ENCODE measurements around the gene PROX1.

Gene PROX1

GRCh38 chr1:213976665-213977485, 10.9 kb upstream of the PROX1 start:
- no peak overlapping the region for H3K27ac ChIP-seq (ENCODE audit: low read depth, low read length, poor library complexity, severe bottlenecking)
- H3K36me3 ChIP-seq (ENCODE audit: insufficient read depth, low read length) = no peaks in the 10 kb centered on the region
- no peak overlapping the region for H3K4me2 ChIP-seq (ENCODE audit: low read length)
- no peaks in the 10 kb centered on the region for H3F3A ChIP-seq (ENCODE audit: insufficient read depth, low read length)
- no peaks in the 10 kb centered on the region for H4K20me1 ChIP-seq (ENCODE audit: insufficient read depth, low read length)
- H3K4me3 ChIP-seq (ENCODE audit: low read depth, low read length, poor library complexity, severe bottlenecking) = no peak overlapping the region
- no peaks in the 10 kb centered on the region for H3K27me3 ChIP-seq (ENCODE audit: insufficient read depth, low read length)
- H3K9me2 ChIP-seq (ENCODE audit: low read depth, low read length) = no peaks in the 10 kb centered on the region
- H3K4me1 ChIP-seq (ENCODE audit: insufficient read depth, low read length, severe bottlenecking) = no peaks in the 10 kb centered on the region
- TF ChIP-seq EZH2 (IDR thresholded peaks at IDR 0.05; ENCODE audit: borderline replicate concordance, low read length) (no peak), CTCF (IDR thresholded peaks at IDR 0.05; ENCODE audit: low read length) (no peak)
- H3K79me2 ChIP-seq (ENCODE audit: insufficient read depth, low read length) = no peaks in the 10 kb centered on the region
- no peak overlapping the region for H2AFZ ChIP-seq (ENCODE audit: low read length)
- no peaks in the 10 kb centered on the region for H3K9me3 ChIP-seq (ENCODE audit: low read length)
- H3K9ac ChIP-seq (ENCODE audit: low read length) = no peak overlapping the region

- Histone ChIP-seq H3K9me2 (ENCODE audit: low read depth, low read length) (no peaks in the 10 kb centered on the region), H4K20me1 (ENCODE audit: insufficient read depth, low read length) (no peaks in the 10 kb centered on the region), H3K79me2 (ENCODE audit: insufficient read depth, low read length) (no peaks in the 10 kb centered on the region), H3K9me3 (ENCODE audit: low read length) (no peaks in the 10 kb centered on the region), H3K4me2 (ENCODE audit: low read length) (no peak overlapping the region), H3K36me3 (ENCODE audit: insufficient read depth, low read length) (no peaks in the 10 kb centered on the region), H3K4me1 (ENCODE audit: insufficient read depth, low read length, severe bottlenecking) (no peaks in the 10 kb centered on the region), H3K27ac (ENCODE audit: low read depth, low read length, poor library complexity, severe bottlenecking) (no peak overlapping the region), H3K27me3 (ENCODE audit: insufficient read depth, low read length) (no peaks in the 10 kb centered on the region), H3F3A (ENCODE audit: insufficient read depth, low read length) (no peaks in the 10 kb centered on the region), H3K9ac (ENCODE audit: low read length) (no peak overlapping the region), H2AFZ (ENCODE audit: low read length) (no peak overlapping the region), H3K4me3 (ENCODE audit: low read depth, low read length, poor library complexity, severe bottlenecking) (no peak overlapping the region)
- no peak for TF ChIP-seq EZH2 (IDR thresholded peaks at IDR 0.05; ENCODE audit: borderline replicate concordance, low read length)
- no peak for TF ChIP-seq CTCF (IDR thresholded peaks at IDR 0.05; ENCODE audit: low read length)
Measured at GRCh38 chr1:213977486-213977842, 10.3 kb upstream of the PROX1 start.

DNA sequence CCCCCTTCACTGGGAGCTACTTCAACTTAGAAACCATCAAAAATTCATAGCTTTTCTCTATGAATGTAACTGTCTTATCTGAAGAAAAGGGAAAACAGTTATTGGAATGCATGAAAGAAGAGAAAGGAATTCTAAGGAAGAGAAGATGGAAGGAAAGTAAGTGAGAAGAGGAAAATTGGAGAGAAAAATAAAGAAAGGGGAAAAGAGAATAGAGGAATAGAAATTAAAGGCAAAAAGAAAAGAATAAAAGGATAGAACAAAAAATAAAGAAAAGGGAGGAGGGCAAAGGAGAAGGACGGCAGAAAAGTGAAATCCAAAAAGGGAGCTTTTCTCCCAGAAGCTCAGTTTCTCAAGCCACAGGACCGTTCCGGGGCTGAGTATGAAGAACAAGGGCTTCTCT, 9.9 kb upstream of the PROX1 start:
- no peak overlapping the region for H3K27ac ChIP-seq (ENCODE audit: low read depth, low read length, poor library complexity, severe bottlenecking)
- H3K9me3 ChIP-seq (ENCODE audit: low read length) = no peaks in the 10 kb centered on the region
- no peaks in the 10 kb centered on the region for H3K36me3 ChIP-seq (ENCODE audit: insufficient read depth, low read length)
- H4K20me1 ChIP-seq (ENCODE audit: insufficient read depth, low read length) = no peaks in the 10 kb centered on the region
- H3K4me2 ChIP-seq (ENCODE audit: low read length) = no peak overlapping the region
- H3K4me3 ChIP-seq (ENCODE audit: low read depth, low read length, poor library complexity, severe bottlenecking) = no peak overlapping the region
- TF ChIP-seq CTCF (IDR thresholded peaks at IDR 0.05; ENCODE audit: low read length) = no peak
- no peak for TF ChIP-seq EZH2 (IDR thresholded peaks at IDR 0.05; ENCODE audit: borderline replicate concordance, low read length)
- no peaks in the 10 kb centered on the region for H3K27me3 ChIP-seq (ENCODE audit: insufficient read depth, low read length)
- no peaks in the 10 kb centered on the region for H3F3A ChIP-seq (ENCODE audit: insufficient read depth, low read length)
- H3K4me1 ChIP-seq (ENCODE audit: insufficient read depth, low read length, severe bottlenecking) = no peaks in the 10 kb centered on the region
- no peaks in the 10 kb centered on the region for H3K9me2 ChIP-seq (ENCODE audit: low read depth, low read length)
- H2AFZ ChIP-seq (ENCODE audit: low read length) = no peak overlapping the region
- no peak overlapping the region for H3K9ac ChIP-seq (ENCODE audit: low read length)
- H3K79me2 ChIP-seq (ENCODE audit: insufficient read depth, low read length) = no peaks in the 10 kb centered on the region
